GM12878 (cell line): ENCODE results near the gene ZNF79. TPM values are rescaled to one million over a fixed set of nuclear protein-coding genes. Genes with fewer than 3 reads are reported as not detected.
A peak's percentile ranks its signal among the peaks of the same experiment; 100 is the strongest.

ENCODE experiments used
- ATAC-seq: fragments of 200-7000 bp; cut with Tn5 transposase; 3 replicates; pipeline ENCODE4 v1.9.1; 2020; ENCODE audit warnings: mild to moderate bottlenecking, moderate library complexity
- BruUV-seq: library from RNA; stranded (reverse); fragments of 400-500 nt; replicated peaks from 2 replicates; lab custom pipeline; 2021; lab: Mats Ljungman, UMichigan
- CTCF ChIA-PET: fragments of 300-600 bp; sonication (Branson Sonifier 250); formaldehyde crosslinking; extraction: SDS; loops from one replicate; lab custom pipeline; 2021; ENCODE audit warnings: inconsistent platforms; lab: Yijun Ruan, JAX
- POLR2A ChIA-PET: fragments of 350-600 bp; formaldehyde crosslinking; extraction: SDS; loops from one replicate; lab custom pipeline; 2021; ENCODE audit warnings: inconsistent platforms; lab: Charles Lee
- RAD21 ChIA-PET: fragments of 300-600 bp; sonication (Branson Sonifier 250); formaldehyde crosslinking; loops from one replicate; lab custom pipeline; 2023; ENCODE audit warnings: antibody characterized with exemption; ENCODE audit not compliant: unreplicated experiment; lab: Charles Lee
- SMC1A ChIA-PET: fragments of 300-600 bp; sonication (Branson Sonifier 250); formaldehyde crosslinking; loops from one replicate; lab custom pipeline; 2023; ENCODE audit not compliant: unreplicated experiment, uncharacterized antibody; lab: Charles Lee
- DNase-seq: peaks from one replicate; pipeline ENCODE4 v3.0.0-alpha.2; 2011; ENCODE audit warnings: low read depth, low spot score
- FAIRE-seq: peaks from 3 replicates; lab custom pipeline; 2011; peaks lifted over from hg19 to GRCh38; lab: Jason Lieb, UNC
- H2AFZ ChIP-seq: 2 replicates; pipeline ENCODE4 v1.6.0; 2011; ENCODE audit warnings: low read depth, low read length, control low read depth; ENCODE audit not compliant: control insufficient read depth
- H3K27ac ChIP-seq: 2 replicates; pipeline ENCODE4 v1.5.1; 2011; ENCODE audit warnings: control low read depth; ENCODE audit not compliant: control insufficient read depth, insufficient read depth
- H3K27me3 ChIP-seq, 2 experiments: replicated peaks in 1 of 2; 2 replicates each; pipeline versions ENCODE4 v1.6.0 to v1.6.1; 2011; ENCODE audit warnings: low read length in 1 of 2; ENCODE audit not compliant: control insufficient read depth in 2 of 2, insufficient read depth in 2 of 2
- H3K36me3 ChIP-seq, 2 experiments: 2 replicates each; pipeline ENCODE4 v1.5.1; 2011; ENCODE audit warnings: low read length in 1 of 2; ENCODE audit not compliant: control insufficient read depth in 2 of 2, insufficient read depth in 2 of 2
- H3K4me1 ChIP-seq: 2 replicates; pipeline ENCODE4 v1.6.1; 2011; ENCODE audit warnings: mild to moderate bottlenecking, low read length, moderate library complexity, mixed read lengths; ENCODE audit not compliant: control insufficient read depth, insufficient read depth
- H3K4me2 ChIP-seq: 2 replicates; pipeline ENCODE4 v1.6.0; 2011; ENCODE audit warnings: control low read depth; ENCODE audit not compliant: control insufficient read depth, insufficient read depth
- H3K4me3 ChIP-seq: fragments of 200-600 bp; sonication (generic); 2 replicates; pipeline ENCODE4 v1.5.1; 2016
- H3K79me2 ChIP-seq: 2 replicates; pipeline ENCODE4 v1.6.0; 2011; ENCODE audit warnings: low read length; ENCODE audit not compliant: control insufficient read depth, insufficient read depth
- H3K9ac ChIP-seq: 2 replicates; pipeline ENCODE4 v1.8.0; 2011; ENCODE audit warnings: low read length, control low read depth, mixed read lengths; ENCODE audit not compliant: control insufficient read depth, insufficient read depth
- H3K9me3 ChIP-seq: replicated peaks from 3 replicates; pipeline ENCODE4 v1.5.1; 2011; ENCODE audit warnings: mild to moderate bottlenecking, low read length; ENCODE audit not compliant: control insufficient read depth, insufficient read depth
- H4K20me1 ChIP-seq: 2 replicates; pipeline ENCODE4 v1.6.0; 2011; ENCODE audit not compliant: control insufficient read depth, insufficient read depth
- EED ChIP-seq: sonication (generic); IDR thresholded peaks from 2 replicates; pipeline ENCODE4 v1.6.1; 2016; ENCODE audit warnings: antibody characterized with exemption, low read depth
- HDGF ChIP-seq: fragments of 450-650 bp; IDR thresholded peaks from 2 replicates; pipeline ENCODE4 v1.6.1; 2016; ENCODE audit warnings: antibody characterized with exemption
- MEF2B ChIP-seq: fragments of 450-650 bp; IDR thresholded peaks from 2 replicates; pipeline ENCODE4 v1.6.1; 2018; ENCODE audit warnings: mild to moderate bottlenecking, moderate library complexity; ENCODE audit not compliant: partially characterized antibody, poor library complexity, severe bottlenecking
- POLR2A ChIP-seq: IDR thresholded peaks from 2 replicates; pipeline ENCODE4 v1.6.1; 2011; ENCODE audit warnings: low read depth, mild to moderate bottlenecking, low read length
- SMAD1 ChIP-seq: fragments of 450-650 bp; IDR thresholded peaks from 2 replicates; pipeline ENCODE4 v1.6.1; 2018; ENCODE audit warnings: mild to moderate bottlenecking, low read depth; ENCODE audit not compliant: partially characterized antibody
- WGBS: methylation state at CpG from one replicate; pipeline ENCODE4 v1.1.6; 2016; ENCODE audit warnings: low lambda C conversion rate; ENCODE audit not compliant: insufficient replicate concordance, insufficient coverage; ENCODE audit errors: missing lambda C conversion rate; 5-methylcytosine and 5-hydroxymethylcytosine counted together
- in situ Hi-C: fragments of 300-500 bp; cut with MboI; formaldehyde crosslinking; loops from 9 replicates; pipeline ENCODE4 v1.14.3; 2018; ENCODE audit warnings: mixed read lengths
- intact Hi-C: fragments of 100-400 bp; cut with micrococcal nuclease; formaldehyde crosslinking; loops from one replicate; pipeline ENCODE4 v1.14.2; 2022; ENCODE audit not compliant: unreplicated experiment
- polyA plus RNA-seq, 11 experiments: library from polyadenylated mRNA; depleted of rRNA in 4 of 11; unstranded in 6 of 11; stranded (reverse) in 5 of 11; fragments of >200 nt; fragmentation: Nextera tagmentation in 4 of 11; fragmentation: Illumina TruSeq in 1 of 11; extraction: Ambion mirVana in 4 of 11; extraction: Trizol in 1 of 11; gene quantifications; 1 replicate in 1 of 11; 2 replicates in 10 of 11; pipeline versions ENCODE4 v1.2.1 to v1.2.3, GENCODE V29; 2011 to 2016; ENCODE audit warnings: inconsistent platforms in 2 of 11, missing spikeins in 2 of 11, low read depth in 1 of 11
- total RNA-seq, 4 experiments: library from RNA; depleted of rRNA in 3 of 4; stranded (reverse); fragments of >200 nt in 3 of 4; fragmentation: Illumina TruSeq in 1 of 4; extraction: Trizol in 1 of 4; gene quantifications; 2 replicates each; pipeline versions ENCODE4 v1.2.1 to v1.2.3, GENCODE V29; 2013 to 2021

The ZNF79 gene
- total and polyA plus RNA-seq, 10 of the 15 experiments (the other 5 are each of a cell fraction or from before 2014, with no cell fraction given): 1.8 to 14.1 (median 11.7) TPM

- ChIA-PET POLR2A (no interaction called here), SMC1A (interaction anchor here (1.2 to 1.7 kb wide), 4 partner anchors 86 to 456 kb away, joined by 3 to 6 read pairs (median 4); no protein-coding TSS in a partner anchor), RAD21 (interaction anchor here (1.3 kb wide), 1 partner anchor 184 kb away, joined by 4 read pairs; no protein-coding TSS in a partner anchor), CTCF (interaction anchor here (0.8 to 3.6 kb wide), 8 partner anchors 10 to 185 kb away, joined by 3 to 25 read pairs (median 6); no protein-coding TSS in a partner anchor)
- Histone ChIP-seq H3K27ac (no peak overlapping the region), H3K4me2 (peak overlapping the region; percentile 93), H3K9ac (peak overlapping the region; percentile 67; the same call in 1 of the 2 replicates), H3K79me2 (peaks cover 9% of the 10 kb centered on the region), H3K36me3 (no peaks in the 10 kb centered on the region; a peak in 2 of 4 replicates), H3K27me3 (no peaks in the 10 kb centered on the region), H2AFZ (no peak overlapping the region; the same call in 1 of the 2 replicates), H3K4me3 (peak overlapping the region; percentile 89), H3K4me1 (peaks cover 9% of the 10 kb centered on the region), H4K20me1 (no peaks in the 10 kb centered on the region), H3K9me3 (no peaks in the 10 kb centered on the region)
- in situ Hi-C loops (loop anchor here (5.0 kb wide), 1 partner anchor 181 kb away; no protein-coding TSS in a partner anchor), intact Hi-C loops (loop anchor here (5.0 kb wide), 2 partner anchors 86 to 456 kb away; no protein-coding TSS in a partner anchor)
- no TSS peak for BruUV-seq
- ATAC-seq: no peak
- TF ChIP-seq SMAD1 (no peak), HDGF (0 out of 2 replicates have a peak, but pooled peaks have one; percentile 34), EED (0 out of 2 replicates have a peak, but pooled peaks have one; percentile 5), MEF2B (no peak), POLR2A (no peak)
- DNase-seq: no peak
- WGBS: 64% methylated on average over 5 of the region's 5 CpGs
- no peak for FAIRE-seq
Measured at GRCh38 chr9:127398275-127398647, 25.9 kb upstream of the ZNF79 start.
